Uterus (tissue), 4 donors: ENCODE data around the gene TMEM185A. TPM values are rescaled to one million over a fixed set of nuclear protein-coding genes. Genes with fewer than 3 reads are reported as not detected.

Experiments
- DNase-seq, 2 donors: peaks; one replicate each; pipeline ENCODE4 v3.0.0-alpha.2; 2019 to 2020
- H3K27ac ChIP-seq, 2 donors: fragments of 200-600 bp; sonication (generic); 1 replicate in 1 of 2; 2 replicates in 1 of 2; pipeline ENCODE4 v1.5.1; 2016 to 2018
- H3K27me3 ChIP-seq, 2 donors: fragments of 200-600 bp; sonication (generic); one replicate each; pipeline ENCODE4 v1.5.1; 2018 to 2019; ENCODE audit warnings: control low read depth in 1 of 2
- H3K36me3 ChIP-seq, 2 donors: fragments of 200-600 bp; sonication (generic); one replicate each; pipeline ENCODE4 v1.5.1; 2019; ENCODE audit warnings: control low read depth in 1 of 2
- H3K4me1 ChIP-seq, 2 donors: fragments of 200-600 bp; sonication (generic); one replicate each; pipeline ENCODE4 v1.5.1; 2018 to 2019; ENCODE audit warnings: control low read depth in 1 of 2
- H3K4me3 ChIP-seq, 2 donors: fragments of 200-600 bp; sonication (generic); 1 replicate in 1 of 2; 2 replicates in 1 of 2; pipeline ENCODE4 v1.5.1; 2018 to 2019; ENCODE audit warnings: mild to moderate bottlenecking in 1 of 2
- H3K9me3 ChIP-seq, 2 donors: fragments of 200-600 bp; sonication (generic); one replicate each; pipeline ENCODE4 v1.5.1; 2019; ENCODE audit warnings: control low read depth in 1 of 2
- CTCF ChIP-seq, 4 experiments: fragments of 200-600 bp in 2 of 4; fragments of 450-650 bp in 2 of 4; sonication (generic) in 2 of 4; IDR thresholded peaks; one replicate each; pipeline ENCODE4 v1.5.1; 2016 to 2019; ENCODE audit warnings: antibody characterized with exemption in 4 of 4, mild to moderate bottlenecking in 2 of 4, moderate library complexity in 1 of 4
- POLR2A ChIP-seq, 2 donors: fragments of 450-650 bp; IDR thresholded peaks; one replicate each; pipeline ENCODE4 v1.6.1; 2016; ENCODE audit warnings: antibody characterized with exemption in 2 of 2, mild to moderate bottlenecking in 1 of 2, moderate library complexity in 1 of 2
- intact Hi-C: fragments of 100-400 bp; cut with DNase I; formaldehyde crosslinking; loops from one replicate; pipeline ENCODE4 v1.15.1; 2023; ENCODE audit warnings: low total_unique reads
- total RNA-seq, 4 donors: library from RNA; depleted of rRNA in 3 of 4; stranded (reverse); fragments of >200 nt in 3 of 4; gene quantifications; one replicate each; pipeline versions ENCODE4 v1.1.0 to v1.2.4, GENCODE V29; 2014 to 2023
- donor health status: DM: yes; HTN: yes; CAD: no.

The TMEM185A gene
- total RNA-seq, 4 donors from 2014 or later, result 2.0 to 33.9 (median 16.7) TPM

DNA sequence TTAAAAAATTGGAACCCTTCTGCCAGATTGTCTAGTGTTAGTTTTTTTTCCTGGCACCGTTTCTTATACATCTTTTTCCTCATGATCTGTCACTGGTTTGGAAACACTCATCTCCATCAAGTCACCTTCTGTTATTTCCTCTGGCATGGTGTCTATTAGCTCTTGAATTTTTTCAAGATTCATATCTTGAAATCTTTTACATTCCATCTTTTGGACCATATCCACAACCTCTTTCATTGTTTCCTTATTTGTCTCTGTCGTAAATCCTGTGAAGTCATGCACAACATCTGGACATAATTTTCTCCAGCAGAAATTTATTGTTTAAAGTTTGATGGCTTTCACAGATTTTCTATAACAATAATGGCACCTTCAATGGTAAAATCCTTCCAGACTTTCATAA is 10.2 kb upstream of the TMEM185A start:
- H3K27ac ChIP-seq, result no peak overlapping the region
- no peaks in the 10 kb centered on the region for H3K36me3 ChIP-seq
- no peaks in the 10 kb centered on the region for H3K4me1 ChIP-seq
- TF ChIP-seq POLR2A (IDR thresholded peaks at IDR 0.05), result no peak
- no peak for TF ChIP-seq CTCF (IDR thresholded peaks at IDR 0.05)
- intact Hi-C loops, result no loop called here
- no peak overlapping the region for H3K4me3 ChIP-seq
- DNase-seq, result no peak
- no peaks in the 10 kb centered on the region for H3K27me3 ChIP-seq
- H3K9me3 ChIP-seq, result no peaks in the 10 kb centered on the region

- H3K27ac ChIP-seq, result no peak overlapping the region
- H3K4me3 ChIP-seq, result no peak overlapping the region
- DNase-seq, result no peak
- TF ChIP-seq CTCF (IDR thresholded peaks at IDR 0.05) (no peak), POLR2A (IDR thresholded peaks at IDR 0.05) (no peak)
- H3K9me3 ChIP-seq, result no peaks in the 10 kb centered on the region
- H3K36me3 ChIP-seq, result no peaks in the 10 kb centered on the region
- no peaks in the 10 kb centered on the region for H3K4me1 ChIP-seq
- intact Hi-C loops, result no loop called here
- no peaks in the 10 kb centered on the region for H3K27me3 ChIP-seq
Measured at GRCh38 chrX:149641432-149641831, 9.8 kb upstream of the TMEM185A start.

DNA sequence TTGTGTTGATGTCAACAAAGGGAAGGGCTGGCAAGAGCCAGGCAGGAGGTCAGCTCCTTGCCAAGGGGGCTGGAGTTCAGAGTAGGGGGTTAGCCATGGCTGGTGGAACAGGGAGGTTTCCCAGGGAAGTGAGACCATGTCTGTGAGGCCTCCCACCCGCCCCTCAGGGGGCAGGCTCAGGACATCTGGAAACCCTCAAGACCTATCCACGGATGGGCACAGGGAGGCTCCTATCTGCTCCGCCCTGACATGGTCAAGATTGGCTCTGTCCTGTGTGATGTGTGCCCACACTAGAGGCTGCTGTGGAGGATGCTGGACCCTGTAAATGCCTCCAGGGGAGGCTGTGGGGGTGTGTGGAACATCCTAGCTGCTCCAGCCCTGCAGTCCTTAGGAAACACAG is 8.0 kb upstream of the TMEM185A start:
- Histone ChIP-seq H3K36me3 (no peaks in the 10 kb centered on the region), H3K27ac (no peak overlapping the region), H3K27me3 (no peaks in the 10 kb centered on the region), H3K9me3 (no peaks in the 10 kb centered on the region), H3K4me3 (no peak overlapping the region), H3K4me1 (no peaks in the 10 kb centered on the region)
- intact Hi-C loops, result no loop called here
- TF ChIP-seq POLR2A (IDR thresholded peaks at IDR 0.05), result no peak
- TF ChIP-seq CTCF (IDR thresholded peaks at IDR 0.05), result no peak
- no peak for DNase-seq

GRCh38 chrX:149638860-149639259 is 7.3 kb upstream of the TMEM185A start:
- no peak overlapping the region for H3K4me3 ChIP-seq
- H3K36me3 ChIP-seq, result no peaks in the 10 kb centered on the region
- H3K27ac ChIP-seq, result no peak overlapping the region
- no peaks in the 10 kb centered on the region for H3K27me3 ChIP-seq
- no peaks in the 10 kb centered on the region for H3K9me3 ChIP-seq
- no peaks in the 10 kb centered on the region for H3K4me1 ChIP-seq
- intact Hi-C loops, result no loop called here
- no peak for DNase-seq
- TF ChIP-seq POLR2A (IDR thresholded peaks at IDR 0.05) (no peak), CTCF (IDR thresholded peaks at IDR 0.05) (no peak)

DNA sequence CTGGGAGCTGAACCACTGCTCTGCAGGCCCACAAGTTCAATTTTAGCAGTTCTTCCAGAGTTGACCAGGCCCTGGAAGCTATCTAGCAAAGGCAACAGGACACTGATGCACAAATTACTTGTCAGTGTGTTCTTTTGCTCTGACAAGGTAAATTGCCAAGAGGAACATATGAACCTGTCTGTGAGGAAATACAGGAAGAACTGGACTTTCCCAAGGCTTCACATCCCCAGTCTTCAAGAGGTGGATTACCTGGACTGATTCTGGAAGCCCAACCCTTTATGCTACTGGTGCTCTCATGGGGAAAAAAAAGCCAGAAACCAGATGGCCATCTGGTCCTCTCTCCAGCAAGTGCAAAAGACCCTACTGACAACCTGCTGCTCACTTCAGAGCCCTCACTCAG is 1.9 kb upstream of the TMEM185A start:
- Histone ChIP-seq H3K4me1 (no peaks in the 10 kb centered on the region), H3K27ac (no peak overlapping the region), H3K9me3 (no peaks in the 10 kb centered on the region), H3K36me3 (no peaks in the 10 kb centered on the region), H3K27me3 (no peaks in the 10 kb centered on the region), H3K4me3 (no peak overlapping the region)
- TF ChIP-seq CTCF (IDR thresholded peaks at IDR 0.05), result no peak
- TF ChIP-seq POLR2A (IDR thresholded peaks at IDR 0.05), result no peak
- intact Hi-C loops, result no loop called here
- no peak for DNase-seq
